ENCODE results near the gene PLSCR1.

The PLSCR1 gene

DNA sequence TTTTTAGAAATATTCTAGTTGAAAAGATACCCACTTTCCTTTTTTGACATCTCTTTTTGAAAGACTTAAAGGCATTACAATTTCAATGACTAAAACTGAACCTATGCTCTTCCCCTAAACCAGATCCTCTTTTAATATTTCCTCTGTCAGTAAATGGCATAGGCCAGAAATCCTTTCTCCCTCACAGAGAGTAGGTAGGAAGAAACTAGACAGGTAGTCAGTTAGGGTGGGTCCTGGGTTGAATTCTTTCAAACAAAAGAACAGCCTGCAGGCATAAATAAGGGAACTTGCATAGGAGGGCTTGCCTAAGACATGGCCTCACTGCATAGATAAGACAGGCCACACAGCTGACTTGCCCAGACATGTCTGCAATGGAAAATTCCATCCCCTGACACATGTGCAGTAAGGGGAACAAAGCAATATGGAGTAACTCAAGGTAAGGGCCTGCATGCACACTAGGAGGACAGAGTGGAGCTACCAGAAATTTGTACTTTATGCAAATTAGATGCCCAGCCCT is 37.6 kb upstream of the PLSCR1 start:
- no peaks in the 10 kb centered on the region for H3K4me1 ChIP-seq
- no peak for TF ChIP-seq CTCF (IDR thresholded peaks at IDR 0.05)
- no peak overlapping the region for H3K4me3 ChIP-seq
- no peak overlapping the region for H3K27ac ChIP-seq
- no peaks in the 10 kb centered on the region for H3K36me3 ChIP-seq
- H3K27me3 ChIP-seq, result no peaks in the 10 kb centered on the region
- DNase-seq, result no peak
- H3K9me3 ChIP-seq, result peaks cover 0 to 3% (median 0%) of the 10 kb centered on the region in 3 donors
- intact Hi-C loops (cut with DNase I; ENCODE audit: low total_unique reads), result no loop called here

GRCh38 chr3:146581080-146581601 is 36.7 kb upstream of the PLSCR1 start:
- no peak overlapping the region for H3K27ac ChIP-seq
- no peak for TF ChIP-seq CTCF (IDR thresholded peaks at IDR 0.05)
- no peaks in the 10 kb centered on the region for H3K36me3 ChIP-seq
- intact Hi-C loops (cut with DNase I; ENCODE audit: low total_unique reads), result no loop called here
- H3K4me1 ChIP-seq, result no peaks in the 10 kb centered on the region
- H3K4me3 ChIP-seq, result no peak overlapping the region
- no peak for DNase-seq
- peaks cover 0 to 3% (median 0%) of the 10 kb centered on the region in 3 donors for H3K9me3 ChIP-seq
- no peaks in the 10 kb centered on the region for H3K27me3 ChIP-seq

GRCh38 chr3:146577662-146578061 is 33.3 kb upstream of the PLSCR1 start:
- Histone ChIP-seq H3K27ac (no peak overlapping the region), H3K4me3 (no peak overlapping the region), H3K36me3 (no peaks in the 10 kb centered on the region), H3K27me3 (no peaks in the 10 kb centered on the region), H3K9me3 (no peaks in the 10 kb centered on the region), H3K4me1 (no peaks in the 10 kb centered on the region)
- intact Hi-C loops (cut with DNase I; ENCODE audit: low total_unique reads), result no loop called here
- TF ChIP-seq CTCF (IDR thresholded peaks at IDR 0.05), result peak; percentile 26 to 47
- peak in 1 of 2 donors; percentile 22 for DNase-seq

DNA sequence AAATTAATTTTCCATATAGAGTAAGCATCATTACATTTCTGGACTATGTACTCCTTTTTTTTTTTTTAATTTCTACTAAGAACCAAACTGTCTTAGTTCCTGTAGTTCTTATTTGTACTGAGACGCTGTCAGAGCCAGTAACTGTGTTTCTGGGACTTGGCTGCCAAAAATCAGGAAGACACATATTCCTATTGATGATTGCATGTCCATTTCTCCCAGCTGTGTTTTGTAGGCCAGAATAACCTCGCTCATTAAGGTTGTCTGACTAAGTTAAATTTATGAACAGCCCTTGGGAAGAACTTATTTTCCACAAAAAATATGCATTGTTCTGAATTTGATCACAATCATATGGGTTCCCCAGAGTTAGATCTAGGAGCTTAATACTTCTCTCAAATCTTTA is 31.2 kb upstream of the PLSCR1 start:
- intact Hi-C loops (cut with DNase I; ENCODE audit: low total_unique reads), result no loop called here
- H3K9me3 ChIP-seq, result no peaks in the 10 kb centered on the region
- H3K4me1 ChIP-seq, result no peaks in the 10 kb centered on the region
- H3K4me3 ChIP-seq, result no peak overlapping the region
- H3K27ac ChIP-seq, result no peak overlapping the region
- H3K36me3 ChIP-seq, result no peaks in the 10 kb centered on the region
- TF ChIP-seq CTCF (IDR thresholded peaks at IDR 0.05), result no peak
- DNase-seq, result no peak
- no peaks in the 10 kb centered on the region for H3K27me3 ChIP-seq

DNA sequence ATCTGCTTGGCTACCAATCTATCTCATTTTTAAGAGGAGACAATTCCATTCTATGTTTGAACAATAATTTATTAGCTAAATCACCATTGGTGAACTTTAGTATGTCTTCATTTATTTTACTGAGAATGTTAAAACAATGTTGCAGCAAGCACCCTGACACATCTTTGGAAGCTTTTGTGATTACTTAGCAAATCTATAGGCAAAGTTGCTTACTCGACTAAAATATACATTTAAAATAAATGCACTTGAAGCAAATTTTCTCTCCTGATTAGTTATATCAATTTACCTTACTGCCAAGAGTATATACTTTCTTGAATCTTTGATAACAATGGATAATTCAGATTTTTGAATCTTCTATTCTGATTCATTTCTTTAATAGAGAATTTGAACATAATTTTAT is 29.8 kb upstream of the PLSCR1 start:
- no peak overlapping the region for H3K27ac ChIP-seq
- TF ChIP-seq CTCF (IDR thresholded peaks at IDR 0.05), result no peak
- no peak for DNase-seq
- H3K27me3 ChIP-seq, result no peaks in the 10 kb centered on the region
- no peaks in the 10 kb centered on the region for H3K9me3 ChIP-seq
- intact Hi-C loops (cut with DNase I; ENCODE audit: low total_unique reads), result no loop called here
- H3K4me3 ChIP-seq, result no peak overlapping the region
- no peaks in the 10 kb centered on the region for H3K36me3 ChIP-seq
- H3K4me1 ChIP-seq, result no peaks in the 10 kb centered on the region

DNA sequence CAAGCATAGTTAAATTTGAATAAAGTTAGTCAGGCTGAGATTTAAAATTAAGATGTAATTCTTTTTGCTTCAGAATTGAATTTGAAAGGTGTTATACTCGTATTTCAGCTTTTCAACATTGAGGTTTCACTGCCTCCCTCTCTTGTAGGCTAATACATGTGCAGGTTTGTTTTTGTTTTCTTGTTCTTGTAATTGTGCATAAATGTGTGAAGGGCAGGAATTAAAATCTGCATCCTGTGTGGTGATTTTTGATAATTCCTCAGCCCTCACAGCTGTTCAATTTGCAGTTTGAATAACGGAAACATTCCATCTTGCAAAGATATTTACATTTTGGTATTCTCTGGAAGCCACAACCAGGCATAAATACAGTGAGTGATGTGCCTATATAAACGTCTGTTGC is 24.9 kb upstream of the PLSCR1 start:
- no peak overlapping the region for H3K4me3 ChIP-seq
- no peaks in the 10 kb centered on the region for H3K27me3 ChIP-seq
- no peaks in the 10 kb centered on the region for H3K9me3 ChIP-seq
- no peaks in the 10 kb centered on the region for H3K36me3 ChIP-seq
- TF ChIP-seq CTCF (IDR thresholded peaks at IDR 0.05), result no peak
- no peak overlapping the region for H3K27ac ChIP-seq
- no peaks in the 10 kb centered on the region for H3K4me1 ChIP-seq
- intact Hi-C loops (cut with DNase I; ENCODE audit: low total_unique reads), result no loop called here
- DNase-seq, result no peak

All from tibial artery (tissue), 4 donors.